Epithelial cell of umbilical artery (primary cell): ENCODE measurements around the gene GFOD1. TPM values are rescaled to one million over a fixed set of nuclear protein-coding genes. Genes with fewer than 3 reads are reported as not detected.

Experiments
- total RNA-seq: library from RNA; depleted of rRNA; stranded (reverse); fragments of >200 nt; gene quantifications from 2 replicates; pipeline ENCODE4 v1.2.3, GENCODE V29; 2014

The GFOD1 gene, protein sequence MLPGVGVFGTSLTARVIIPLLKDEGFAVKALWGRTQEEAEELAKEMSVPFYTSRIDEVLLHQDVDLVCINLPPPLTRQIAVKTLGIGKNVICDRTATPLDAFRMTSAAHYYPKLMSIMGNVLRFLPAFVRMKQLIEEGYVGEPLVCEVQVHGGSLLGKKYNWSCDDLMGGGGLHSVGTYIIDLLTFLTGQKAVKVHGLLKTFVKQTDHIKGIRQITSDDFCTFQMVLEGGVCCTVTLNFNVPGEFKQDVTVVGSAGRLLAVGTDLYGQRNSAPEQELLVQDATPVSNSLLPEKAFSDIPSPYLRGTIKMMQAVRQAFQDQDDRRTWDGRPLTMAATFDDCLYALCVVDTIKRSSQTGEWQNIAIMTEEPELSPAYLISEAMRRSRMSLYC
- total RNA-seq: 34.4 and 83.9 TPM in 2 replicates

DNA sequence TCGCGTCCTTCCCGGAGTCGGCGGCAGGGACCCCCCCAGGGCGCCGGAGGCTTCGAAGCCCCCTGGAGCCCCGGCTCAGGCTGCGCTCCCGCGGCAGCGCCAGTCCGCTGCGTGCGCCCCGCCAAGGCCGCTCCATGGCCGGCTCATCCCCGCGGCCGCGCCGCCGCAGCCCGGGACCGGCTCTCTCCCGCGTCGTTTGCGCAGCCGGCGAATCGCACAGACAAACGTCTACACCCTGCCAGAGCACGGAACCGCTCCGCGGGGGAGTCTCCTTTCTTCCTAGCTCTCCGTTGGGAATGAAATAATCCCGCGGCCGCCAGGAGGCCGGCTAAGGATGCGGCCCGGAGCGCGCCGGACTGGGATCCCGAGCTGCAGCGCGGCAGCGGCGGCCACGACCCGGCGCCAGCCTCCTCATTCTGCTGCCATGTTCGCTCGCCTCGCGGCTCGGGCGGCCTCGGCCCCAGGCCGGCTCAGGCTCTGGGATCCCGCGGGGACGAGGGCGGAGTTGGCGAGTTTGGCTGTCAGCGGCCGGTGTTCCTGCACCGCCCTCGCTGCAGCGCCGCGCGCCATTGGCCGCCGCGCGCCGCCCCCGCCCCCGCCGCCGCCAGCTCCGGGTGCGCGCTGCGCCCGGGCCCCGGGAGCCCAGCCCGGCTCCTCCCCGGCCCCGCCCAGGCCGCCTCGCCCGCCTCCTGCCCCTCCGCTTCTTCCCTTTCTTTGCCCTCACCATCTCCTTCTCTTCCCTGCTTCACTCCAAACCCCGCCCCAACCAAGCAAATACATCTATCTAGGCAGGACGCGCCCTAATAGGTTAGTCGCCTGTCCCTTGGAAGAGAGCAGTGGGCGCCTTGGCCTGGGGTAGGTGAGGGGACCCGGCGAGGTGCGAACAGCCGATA is at the start of gene GFOD1:
Gene GFOD1, minus strand, starts transcription at position 479 of the 893 bp plus-strand sequence. CDS start 710 bp downstream, outside the sequence.

GRCh38 chr6:13328076-13328874 is 159.1 kb downstream of the GFOD1 start, which contains the start of gene TBC1D7:
TSS of gene TBC1D7 (minus strand) at chr6:13328537. CDS start at chr6:13326898, 1,639 bp downstream.

Other genes with a start within 250 kb of the GFOD1 start
- gene TBC1D7, start 159.1 kb downstream of the GFOD1 start, total RNA-seq: 30.5 TPM in 2 replicates
- 6.8 and 11.1 TPM in 2 replicates for gene SIRT5, start 87.0 kb upstream of the GFOD1 start, total RNA-seq
- gene NOL7, start 127.7 kb upstream of the GFOD1 start, total RNA-seq: 84.5 and 101 TPM in 2 replicates
- gene RANBP9, start 224.2 kb upstream of the GFOD1 start, total RNA-seq: 18.5 and 22.3 TPM in 2 replicates